Fibroblast of villous mesenchyme (primary cell): ENCODE measurements around the gene NLRC3. TPM values are rescaled to one million over a fixed set of nuclear protein-coding genes. Genes with fewer than 3 reads are reported as not detected.

Source experiments
- DNase-seq: peaks from one replicate; pipeline ENCODE4 v3.0.0-alpha.2; 2010; ENCODE audit warnings: low read depth
- H3K4me3 ChIP-seq: 2 replicates; pipeline ENCODE4 v1.5.1; 2011; ENCODE audit warnings: low read depth, mild to moderate bottlenecking, low read length
- total RNA-seq: library from RNA; depleted of rRNA; stranded (reverse); fragments of >200 nt; gene quantifications from 2 replicates; pipeline ENCODE4 v1.2.3, GENCODE V29; 2012
- TF ChIP-seq, protein P1 (sequence below): IDR thresholded peaks from 2 replicates; pipeline ENCODE4 v1.5.1; 2012; ENCODE audit warnings: low read depth, mild to moderate bottlenecking, low read length; ENCODE audit not compliant: insufficient read depth

The NLRC3 gene
- total RNA-seq, 1 donor: not detected

DNA sequence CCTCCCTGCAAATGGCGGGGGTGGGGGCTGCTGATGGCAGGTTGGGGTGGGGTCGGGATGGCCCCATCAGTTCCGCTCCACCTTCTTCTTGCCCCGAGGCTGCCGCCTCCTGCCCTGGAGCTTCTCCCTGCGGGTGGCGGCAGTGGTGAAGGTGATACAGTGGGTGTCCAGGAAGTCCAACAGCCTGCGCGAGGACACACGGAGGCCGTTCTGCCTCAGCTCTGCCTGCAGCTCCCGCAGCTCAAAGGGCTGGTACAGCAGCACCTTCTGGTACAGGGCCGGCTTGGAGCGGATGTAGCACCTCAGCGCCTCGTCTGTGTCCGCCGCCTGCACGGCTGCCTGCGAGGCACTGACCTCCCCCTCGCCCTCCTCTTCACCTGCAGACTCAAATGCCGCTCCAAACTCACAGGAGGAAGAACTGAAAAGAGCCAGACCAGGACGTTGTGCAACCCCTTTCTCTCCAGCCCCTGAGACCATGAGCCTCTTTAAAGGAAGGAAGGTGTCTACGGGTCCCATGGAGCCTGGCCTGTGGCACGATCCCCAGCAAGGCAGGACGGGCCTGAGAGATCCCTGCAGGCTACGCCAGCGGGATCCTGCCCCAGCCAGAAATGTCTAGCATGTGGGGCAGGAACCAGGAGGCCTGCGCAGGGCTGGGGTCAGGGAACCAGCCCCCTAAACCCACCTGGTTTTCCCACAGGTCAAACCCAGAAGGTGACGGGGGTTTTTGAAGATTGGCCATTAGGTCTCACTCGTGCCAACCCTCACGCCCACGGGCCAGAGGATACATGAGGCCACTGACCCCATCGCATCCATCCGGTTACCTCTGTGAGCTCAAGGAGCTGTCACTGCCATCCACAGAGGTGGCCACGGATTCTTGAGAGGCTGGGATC lies 5.3 kb upstream of the NLRC3 start:
- TF ChIP-seq, protein P1, sequence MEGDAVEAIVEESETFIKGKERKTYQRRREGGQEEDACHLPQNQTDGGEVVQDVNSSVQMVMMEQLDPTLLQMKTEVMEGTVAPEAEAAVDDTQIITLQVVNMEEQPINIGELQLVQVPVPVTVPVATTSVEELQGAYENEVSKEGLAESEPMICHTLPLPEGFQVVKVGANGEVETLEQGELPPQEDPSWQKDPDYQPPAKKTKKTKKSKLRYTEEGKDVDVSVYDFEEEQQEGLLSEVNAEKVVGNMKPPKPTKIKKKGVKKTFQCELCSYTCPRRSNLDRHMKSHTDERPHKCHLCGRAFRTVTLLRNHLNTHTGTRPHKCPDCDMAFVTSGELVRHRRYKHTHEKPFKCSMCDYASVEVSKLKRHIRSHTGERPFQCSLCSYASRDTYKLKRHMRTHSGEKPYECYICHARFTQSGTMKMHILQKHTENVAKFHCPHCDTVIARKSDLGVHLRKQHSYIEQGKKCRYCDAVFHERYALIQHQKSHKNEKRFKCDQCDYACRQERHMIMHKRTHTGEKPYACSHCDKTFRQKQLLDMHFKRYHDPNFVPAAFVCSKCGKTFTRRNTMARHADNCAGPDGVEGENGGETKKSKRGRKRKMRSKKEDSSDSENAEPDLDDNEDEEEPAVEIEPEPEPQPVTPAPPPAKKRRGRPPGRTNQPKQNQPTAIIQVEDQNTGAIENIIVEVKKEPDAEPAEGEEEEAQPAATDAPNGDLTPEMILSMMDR: no peak
- no peak overlapping the region for H3K4me3 ChIP-seq
- DNase-seq: no peak

DNA sequence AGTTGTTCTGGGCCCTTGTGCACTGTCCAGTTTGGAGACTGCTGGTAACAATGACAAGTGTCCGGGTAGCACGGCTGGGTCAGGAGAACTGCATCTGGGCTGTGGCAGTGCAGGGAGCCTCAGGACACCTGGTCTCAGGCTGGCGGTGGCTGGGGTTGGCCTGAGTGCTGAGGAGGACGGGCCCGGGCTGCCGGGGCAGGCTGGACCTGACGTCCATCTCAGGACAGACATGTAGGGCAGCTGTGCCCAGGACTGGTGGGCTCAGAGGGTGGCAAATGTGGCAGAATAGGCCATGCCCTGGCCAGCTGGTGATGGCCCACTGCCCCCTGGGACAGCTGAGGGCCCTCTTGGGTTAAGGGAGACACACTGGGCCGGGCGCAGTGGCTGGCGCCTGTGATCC lies 4.2 kb upstream of the NLRC3 start:
- no peak overlapping the region for H3K4me3 ChIP-seq
- TF ChIP-seq, protein P1: no peak
- no peak for DNase-seq

DNA sequence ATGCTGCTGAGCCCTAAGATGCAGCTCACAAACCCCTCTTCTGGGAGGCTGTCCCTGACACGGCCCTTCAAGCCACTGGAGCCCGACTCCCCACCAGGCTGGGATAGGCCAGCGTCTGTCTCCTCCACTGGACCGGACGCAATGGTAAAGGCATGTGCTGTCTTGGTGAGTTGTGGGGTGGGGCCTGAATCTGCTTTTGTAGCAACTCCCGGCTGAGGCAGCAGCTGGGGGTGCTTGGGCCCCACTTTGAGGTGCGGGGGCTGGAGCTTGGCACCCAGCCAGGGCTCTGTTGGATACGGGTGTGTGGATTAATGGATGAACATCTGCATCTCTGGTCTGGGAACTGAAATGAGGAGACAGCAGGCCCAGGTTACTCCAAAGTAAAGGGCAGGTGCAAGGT lies 3.5 kb upstream of the NLRC3 start:
- H3K4me3 ChIP-seq: no peak overlapping the region
- TF ChIP-seq, protein P1: no peak
- DNase-seq: peak; percentile 14

DNA sequence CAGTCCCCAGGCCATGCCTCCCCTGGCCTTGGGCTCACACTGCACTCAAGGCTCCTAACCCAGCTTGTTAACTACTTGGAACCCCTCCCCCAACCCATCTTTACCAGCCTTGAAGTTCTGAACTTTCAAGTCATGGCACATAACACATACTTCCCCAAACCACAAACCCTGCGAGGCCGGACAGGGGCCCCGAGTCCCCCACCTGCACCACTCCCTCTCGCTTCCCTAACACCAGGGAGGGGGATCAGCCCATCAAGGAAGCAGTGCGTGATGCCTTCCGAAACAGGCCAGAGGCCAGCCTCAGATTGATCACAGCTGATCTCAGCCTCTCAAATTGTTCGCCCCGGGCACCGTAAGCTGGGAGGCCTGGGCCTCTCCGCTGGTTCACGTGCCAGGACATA lies 3.0 kb upstream of the NLRC3 start:
- TF ChIP-seq, protein P1: no peak
- H3K4me3 ChIP-seq: no peak overlapping the region
- DNase-seq: no peak

DNA sequence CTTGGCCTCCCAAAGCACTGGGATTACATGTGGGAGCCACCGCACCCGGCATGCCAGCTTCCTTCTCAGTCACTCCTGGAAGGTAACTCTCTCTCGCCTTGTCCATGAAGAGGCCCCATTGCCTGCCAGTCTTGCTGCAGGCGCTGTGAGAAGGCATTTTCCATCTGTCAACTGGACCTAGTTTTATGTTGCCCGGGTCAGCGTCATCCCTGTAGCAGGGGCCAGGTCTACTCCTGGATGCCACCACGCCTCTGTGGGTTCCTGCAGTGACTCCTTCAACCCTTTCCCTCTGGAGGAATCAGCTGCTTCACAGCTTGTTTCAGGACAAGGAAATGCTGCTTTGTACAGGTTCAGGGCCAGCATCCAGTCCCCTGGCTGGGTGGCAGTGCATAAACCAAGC lies 2.6 kb upstream of the NLRC3 start:
- TF ChIP-seq, protein P1: no peak
- no peak overlapping the region for H3K4me3 ChIP-seq
- DNase-seq: no peak

DNA sequence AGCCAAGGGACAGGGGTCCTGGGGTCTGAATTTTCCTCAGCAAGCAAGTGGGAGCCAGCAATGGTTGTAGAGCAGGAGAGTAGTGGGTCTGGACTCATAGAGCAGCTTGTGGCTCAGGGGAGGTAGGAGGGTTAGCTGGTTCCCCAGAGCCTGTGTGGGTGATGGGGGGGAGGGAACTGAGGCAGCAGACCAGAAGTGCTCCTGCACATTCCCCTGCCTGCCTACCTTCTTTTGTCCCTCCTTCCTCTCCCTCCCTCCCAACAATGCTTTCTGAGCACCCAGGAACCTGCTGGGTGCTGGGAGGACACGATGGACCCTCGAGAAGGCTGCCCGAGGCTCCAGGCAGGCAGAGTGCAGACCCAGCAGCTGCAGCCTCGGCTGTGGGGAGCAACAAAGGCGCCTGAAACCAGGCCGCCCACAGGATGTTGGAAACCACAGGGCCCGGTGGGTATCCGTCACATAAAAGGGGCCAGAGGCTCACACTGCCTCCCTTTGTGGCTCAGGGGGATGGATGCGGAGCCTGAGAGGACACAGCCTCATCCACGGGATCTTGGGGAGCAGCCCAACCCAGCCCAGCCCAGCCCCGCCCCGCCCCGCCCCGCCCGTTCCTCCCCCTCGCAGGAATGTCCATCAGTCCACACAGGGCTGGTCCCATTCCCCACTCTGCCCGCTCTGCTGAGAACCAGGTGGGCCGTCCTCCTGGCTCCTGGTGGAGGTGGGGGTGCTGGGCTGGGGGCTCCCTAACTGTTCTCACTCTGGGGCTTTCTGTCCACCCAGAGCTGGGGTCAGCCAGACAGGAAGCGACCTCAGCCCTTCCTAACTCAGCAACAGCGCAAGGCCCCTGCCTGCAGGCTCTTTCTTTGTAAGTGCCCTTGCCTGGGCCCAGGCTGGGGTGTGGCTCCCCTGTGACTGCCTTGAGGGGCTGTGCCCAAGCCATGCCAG lies 1.7 kb upstream of the NLRC3 start:
- no peak for DNase-seq
- H3K4me3 ChIP-seq: no peak overlapping the region
- TF ChIP-seq, protein P1: no peak
